AG04449 (cell line): ENCODE results near the gene SLC26A9.

Experiments used
- CTCF ChIA-PET: fragments of 350-600 bp; formaldehyde crosslinking; extraction: SDS; loops from one replicate; lab custom pipeline; 2021; ENCODE audit warnings: antibody characterized with exemption; lab: Yijun Ruan, JAX
- POLR2A ChIA-PET: fragments of 400-600, 350-600 bp; formaldehyde crosslinking; extraction: SDS; loops from one replicate; lab custom pipeline; 2020; ENCODE audit warnings: antibody characterized with exemption, inconsistent platforms; lab: Yijun Ruan, JAX
- DNase-seq: peaks from one replicate; pipeline ENCODE4 v3.0.0-alpha.2; 2010; ENCODE audit warnings: low read depth, low spot score
- H3K4me3 ChIP-seq: 2 replicates; pipeline ENCODE4 v1.5.1; 2011; ENCODE audit warnings: low read depth, mild to moderate bottlenecking, control low read depth, low read length
- TF ChIP-seq, protein P1 (sequence below): IDR thresholded peaks from one replicate; pipeline ENCODE4 v1.5.1; 2011; ENCODE audit warnings: mild to moderate bottlenecking, moderate library complexity, low read length, control low read depth, inconsistent platforms; ENCODE audit not compliant: insufficient read depth; ENCODE audit errors: missing control alignments

The SLC26A9 gene

DNA sequence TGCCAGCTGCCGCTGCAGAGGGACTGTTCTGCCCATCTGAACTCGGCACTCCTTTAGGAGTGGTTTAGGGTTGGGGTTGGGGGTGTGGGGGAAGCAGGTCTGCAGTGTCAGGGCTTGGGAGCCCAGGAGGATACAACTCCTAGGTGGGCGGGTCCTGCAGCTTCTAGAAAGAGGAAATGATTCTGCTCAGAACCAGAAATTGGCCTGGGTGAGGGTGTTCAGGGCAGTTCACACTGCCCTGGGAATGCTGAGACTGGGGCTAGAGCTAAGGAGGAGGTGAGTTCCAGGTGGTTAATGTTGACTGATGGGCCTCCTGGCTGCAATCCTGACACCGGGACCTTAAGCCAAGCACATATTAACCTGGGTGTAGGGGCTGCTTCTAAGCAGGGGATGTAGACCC is 4.8 kb upstream of the SLC26A9 start:
- POLR2A ChIA-PET = no interaction called here
- CTCF ChIA-PET = interaction anchor here (1.3 to 3.5 kb wide), 3 partner anchors 29 to 31 kb away, joined by 4 to 23 read pairs (median 5); no protein-coding TSS in a partner anchor
- H3K4me3 ChIP-seq = no peak overlapping the region
- DNase-seq = no peak
- TF ChIP-seq, protein P1, sequence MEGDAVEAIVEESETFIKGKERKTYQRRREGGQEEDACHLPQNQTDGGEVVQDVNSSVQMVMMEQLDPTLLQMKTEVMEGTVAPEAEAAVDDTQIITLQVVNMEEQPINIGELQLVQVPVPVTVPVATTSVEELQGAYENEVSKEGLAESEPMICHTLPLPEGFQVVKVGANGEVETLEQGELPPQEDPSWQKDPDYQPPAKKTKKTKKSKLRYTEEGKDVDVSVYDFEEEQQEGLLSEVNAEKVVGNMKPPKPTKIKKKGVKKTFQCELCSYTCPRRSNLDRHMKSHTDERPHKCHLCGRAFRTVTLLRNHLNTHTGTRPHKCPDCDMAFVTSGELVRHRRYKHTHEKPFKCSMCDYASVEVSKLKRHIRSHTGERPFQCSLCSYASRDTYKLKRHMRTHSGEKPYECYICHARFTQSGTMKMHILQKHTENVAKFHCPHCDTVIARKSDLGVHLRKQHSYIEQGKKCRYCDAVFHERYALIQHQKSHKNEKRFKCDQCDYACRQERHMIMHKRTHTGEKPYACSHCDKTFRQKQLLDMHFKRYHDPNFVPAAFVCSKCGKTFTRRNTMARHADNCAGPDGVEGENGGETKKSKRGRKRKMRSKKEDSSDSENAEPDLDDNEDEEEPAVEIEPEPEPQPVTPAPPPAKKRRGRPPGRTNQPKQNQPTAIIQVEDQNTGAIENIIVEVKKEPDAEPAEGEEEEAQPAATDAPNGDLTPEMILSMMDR = no peak

DNA sequence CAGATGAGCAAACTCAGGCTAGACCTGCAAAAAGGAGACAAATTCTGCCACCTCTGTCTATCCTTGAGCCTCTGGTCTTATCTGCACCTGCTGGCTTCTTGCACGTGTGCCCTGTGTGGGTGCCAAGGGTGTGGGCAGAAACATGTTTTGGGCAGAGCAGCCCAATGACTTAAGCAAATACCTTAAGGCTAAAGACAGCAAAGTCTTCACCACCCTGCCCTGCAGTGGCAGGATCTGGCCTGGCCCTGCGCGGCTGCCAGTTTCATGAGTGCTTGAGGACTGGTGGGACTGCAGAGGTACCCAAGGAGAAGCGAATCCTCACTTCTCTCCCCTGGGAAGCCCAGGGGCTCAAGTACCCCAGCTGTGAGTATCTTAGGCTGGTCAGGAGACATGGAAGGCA is 3.8 kb upstream of the SLC26A9 start:
- ChIA-PET CTCF (interaction anchor here (1.0 to 3.5 kb wide), 3 partner anchors 27 to 31 kb away, joined by 4 to 23 read pairs (median 7); no protein-coding TSS in a partner anchor), POLR2A (interaction anchor here (0.6 kb wide), 1 partner anchor 175 kb away, joined by 3 read pairs; no protein-coding TSS in a partner anchor)
- TF ChIP-seq, protein P1 = no peak
- no peak overlapping the region for H3K4me3 ChIP-seq
- no peak for DNase-seq

DNA sequence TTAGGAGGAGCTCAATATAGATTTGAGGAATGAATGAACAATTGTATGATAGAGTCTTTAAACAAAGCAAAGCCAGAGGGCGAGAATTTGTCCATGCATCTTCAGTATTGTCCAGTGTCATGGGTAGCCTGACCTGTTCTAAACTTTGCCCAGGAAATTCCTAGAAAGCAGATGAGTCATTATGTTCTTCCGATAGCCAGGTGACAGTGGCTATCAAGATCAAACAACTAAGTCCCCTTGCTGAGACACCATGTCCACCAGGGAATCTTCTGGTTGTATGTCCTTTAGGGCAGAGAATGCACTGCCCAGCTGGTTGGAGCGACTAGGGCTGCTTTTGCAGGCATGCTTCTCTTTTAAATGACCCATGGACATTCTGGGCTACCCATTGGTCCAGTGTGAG is 1.8 kb upstream of the SLC26A9 start:
- DNase-seq = no peak
- TF ChIP-seq, protein P1 = no peak
- POLR2A ChIA-PET = no interaction called here
- H3K4me3 ChIP-seq = no peak overlapping the region
- CTCF ChIA-PET = interaction anchor here (0.8 to 3.1 kb wide), 3 partner anchors 10 to 32 kb away, joined by 3 to 16 read pairs (median 7); no protein-coding TSS in a partner anchor

DNA sequence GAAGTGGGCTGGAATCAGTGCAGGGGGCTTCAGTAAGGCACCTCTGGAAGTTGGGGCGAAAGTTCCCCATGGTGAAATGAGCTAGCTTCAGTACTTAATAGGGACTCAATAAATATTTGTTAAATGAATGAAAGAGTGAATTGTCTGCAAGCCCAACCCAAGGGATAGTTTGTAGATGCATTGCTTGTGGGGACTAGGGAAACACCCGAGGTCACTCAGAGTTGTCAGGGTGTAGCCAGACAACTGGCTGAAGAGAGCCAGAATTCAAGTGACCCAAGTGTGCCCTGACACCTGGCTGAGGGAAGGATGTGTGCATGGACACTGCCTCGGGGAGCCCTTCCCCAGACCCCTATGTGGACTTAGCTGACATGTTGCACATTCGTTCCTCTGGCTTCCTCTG is 1.3 kb upstream of the SLC26A9 start:
- no peak overlapping the region for H3K4me3 ChIP-seq

DNA sequence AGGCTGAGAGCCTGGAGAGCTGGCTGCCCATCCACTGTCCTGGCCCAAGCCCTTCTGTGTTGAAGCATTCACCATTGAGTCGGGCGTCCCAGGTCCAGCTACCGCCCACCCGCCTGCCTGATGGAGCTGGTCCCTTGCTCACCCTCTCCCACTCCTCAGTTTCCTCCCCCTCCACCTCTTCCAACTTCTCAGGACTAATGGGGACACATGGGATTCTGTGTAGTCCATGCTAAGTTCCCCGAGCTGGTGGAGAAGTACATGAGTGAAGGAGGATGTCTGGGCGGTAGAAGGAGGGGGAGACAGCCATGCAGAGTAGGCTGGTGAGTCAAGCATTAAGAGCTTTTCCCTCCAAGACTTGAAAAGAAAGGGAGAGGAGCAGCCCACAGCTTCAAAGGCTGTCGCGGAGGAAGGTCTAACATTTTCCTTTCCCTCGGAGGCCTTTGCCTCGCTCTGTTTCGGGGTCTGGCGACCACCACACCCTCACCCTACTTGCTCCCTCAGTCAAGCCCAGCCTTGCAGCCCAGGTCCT is 561 bp downstream of the SLC26A9 start:
- ChIA-PET POLR2A (no interaction called here), CTCF (interaction anchor here (0.8 to 3.1 kb wide), 4 partner anchors 8 to 35 kb away, joined by 3 to 16 read pairs (median 8); no protein-coding TSS in a partner anchor)
- no peak overlapping the region for H3K4me3 ChIP-seq
- TF ChIP-seq, protein P1 = no peak
- no peak for DNase-seq

More for the DNA sequence above, 1.3 kb upstream of the SLC26A9 start:
- ChIA-PET POLR2A (no interaction called here), CTCF (interaction anchor here (0.8 to 3.1 kb wide), 3 partner anchors 11 to 33 kb away, joined by 3 to 16 read pairs (median 7); no protein-coding TSS in a partner anchor)
- TF ChIP-seq, protein P1 = no peak
- DNase-seq = no peak

DNA sequence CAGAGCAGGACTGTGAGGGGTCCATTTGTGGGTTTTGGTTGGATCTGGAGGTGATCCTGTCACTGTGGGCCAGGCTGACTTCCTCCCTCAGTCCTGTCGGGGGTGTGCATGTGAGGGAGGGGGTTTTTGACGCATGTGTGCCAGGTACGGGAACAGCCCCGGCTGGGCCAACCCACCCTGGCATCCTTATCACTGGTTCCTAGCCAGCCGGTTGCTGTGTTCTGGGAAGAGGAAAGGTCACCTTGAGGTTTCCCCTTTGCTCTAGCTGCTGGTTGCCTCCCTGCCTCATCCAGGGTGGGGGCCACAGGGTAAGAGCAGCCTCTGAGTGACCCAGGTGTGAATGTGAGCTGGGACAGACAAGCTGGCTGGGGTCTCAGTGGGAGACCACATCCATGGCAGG is 2.5 kb downstream of the SLC26A9 start:
- ChIA-PET CTCF (interaction anchor here (0.7 to 2.4 kb wide), 3 partner anchors 10 to 37 kb away, joined by 3 to 8 read pairs (median 3); no protein-coding TSS in a partner anchor), POLR2A (no interaction called here)
- no peak for DNase-seq
- TF ChIP-seq, protein P1 = no peak
- no peak overlapping the region for H3K4me3 ChIP-seq
